ENCODE data around the gene CLIC4. TPM values are rescaled to one million over a fixed set of nuclear protein-coding genes. Genes with fewer than 3 reads are reported as not detected.
"Not testable (repeated sequence)": the region's sequence is repeated elsewhere in the genome, so short reads cannot be mapped to it uniquely, and the experiment has no call there.

CLIC4 gene
- total and polyA plus RNA-seq, 11 donors: 111 to 917 (median 387) TPM

- no peaks in the 10 kb centered on the region for H3K27me3 ChIP-seq
- WGBS, 4 donors: 89 to 96% (median 92%) methylated on average over 9 to 31 of the region's 31 CpGs
- DNase-seq (no peak), ATAC-seq (no peak)
- no peaks in the 10 kb centered on the region for H3K36me3 ChIP-seq
- no peaks in the 10 kb centered on the region for H3K9me3 ChIP-seq
- TF ChIP-seq CTCF (IDR thresholded peaks at IDR 0.05) (no peak), POLR2A (IDR thresholded peaks at IDR 0.05) (no peak)
- H3K4me3 ChIP-seq: no peak overlapping the region
- H3K4me1 ChIP-seq: peaks cover 0 to 69% (median 40%) of the 10 kb centered on the region in 12 donors
- intact Hi-C loops (cut with DNase I): loop anchor here in 1 of 10 donors (2.0 kb wide), 1 partner anchor 23 kb away; the partner anchor contains the start of gene CLIC4
- peak overlapping the region in 2 of 12 donors; percentile 77 to 85 for H3K27ac ChIP-seq
Measured at GRCh38 chr1:24721533-24721932, 23.7 kb upstream of the CLIC4 start.

- H3K36me3 ChIP-seq; intact Hi-C loops (cut with DNase I); DNase-seq; ATAC-seq; H3K9me3 ChIP-seq; H3K27me3 ChIP-seq: not testable (repeated sequence)
- peaks cover 0 to 77% (median 44%) of the 10 kb centered on the region in 12 donors for H3K4me1 ChIP-seq
- H3K4me3 ChIP-seq: peak overlapping the region in 2 of 12 donors; percentile 22 to 28
- peak overlapping the region in 1 of 12 donors; percentile 2 for H3K27ac ChIP-seq
- WGBS, 4 donors: 80 to 87% (median 85%) methylated on average over 21 of the region's 21 CpGs
Measured at GRCh38 chr1:24722073-24723035, 22.9 kb upstream of the CLIC4 start.

GRCh38 chr1:24724345-24725208, 20.7 kb upstream of the CLIC4 start:
- Histone ChIP-seq H3K27me3 (no peaks in the 10 kb centered on the region), H3K4me3 (no peak overlapping the region), H3K27ac (peak overlapping the region in 11 of 12 donors; percentile 26 to 78 (median 53)), H3K4me1 (peaks cover 0 to 68% (median 38%) of the 10 kb centered on the region in 12 donors), H3K9me3 (no peaks in the 10 kb centered on the region), H3K36me3 (no peaks in the 10 kb centered on the region)
- DNase-seq (no peak), ATAC-seq (peak in 3 of 4 donors; percentile 4 to 48 (median 36))
- TF ChIP-seq POLR2A (IDR thresholded peaks at IDR 0.05): no peak
- 54 to 76% (median 66%) methylated on average over 9 to 13 of the region's 13 CpGs for whole genome bisulfite sequencing, 4 donors
- intact Hi-C loops (cut with DNase I): no loop called here

DNA sequence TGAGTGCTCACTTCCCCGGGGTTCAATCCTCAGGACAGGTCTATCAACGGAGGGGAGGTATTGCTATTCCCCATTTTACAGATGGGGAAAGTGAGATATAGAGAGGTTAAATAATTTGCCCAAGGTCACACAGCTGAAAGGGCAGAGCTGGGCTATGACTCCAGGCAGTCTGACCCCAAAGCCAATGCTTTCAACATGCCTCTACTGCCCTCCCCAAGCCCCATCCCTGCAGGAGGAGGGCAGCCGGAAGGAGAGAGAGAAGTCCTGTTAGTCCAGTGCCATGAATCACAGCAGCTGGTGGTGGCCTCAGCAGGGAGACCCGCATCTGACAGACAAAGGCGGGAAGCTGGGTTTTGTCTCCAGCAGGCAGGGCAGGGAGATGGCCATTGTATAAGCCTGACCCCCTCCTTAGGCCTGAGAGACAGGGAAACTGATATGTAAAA, 20.0 kb upstream of the CLIC4 start:
- Histone ChIP-seq H3K27me3 (no peaks in the 10 kb centered on the region), H3K4me1 (peaks cover 0 to 62% (median 34%) of the 10 kb centered on the region in 12 donors), H3K9me3 (no peaks in the 10 kb centered on the region), H3K4me3 (no peak overlapping the region), H3K36me3 (no peaks in the 10 kb centered on the region), H3K27ac (peak overlapping the region in 11 of 12 donors; percentile 26 to 78 (median 53))
- peak in 2 of 4 donors; percentile 32 for ATAC-seq
- TF ChIP-seq CTCF (IDR thresholded peaks at IDR 0.05) (no peak), POLR2A (IDR thresholded peaks at IDR 0.05) (no peak)
- 48 to 72% (median 59%) methylated on average over 5 of the region's 5 CpGs for whole genome bisulfite sequencing, 4 donors
- intact Hi-C loops (cut with DNase I): no loop called here
- peak in 1 of 5 donors; percentile 64 for DNase-seq
